Trophoblast cell (in vitro differentiated cells and primary cell): ENCODE results near the gene FEV.

Experiments
- DNase-seq, 2 donors: peaks; one replicate each; pipeline ENCODE4 v3.0.0-alpha.2; 2016
- H2AFZ ChIP-seq: 2 replicates; pipeline ENCODE4 v1.6.1; 2013; ENCODE audit warnings: low read length, moderate library complexity, mild to moderate bottlenecking; ENCODE audit not compliant: insufficient read depth, poor library complexity
- H2AK5ac ChIP-seq: 2 replicates; pipeline ENCODE4 v1.6.1; 2013; ENCODE audit warnings: mild to moderate bottlenecking, low read length
- H2BK120ac ChIP-seq: 2 replicates; pipeline ENCODE4 v1.6.1; 2013; ENCODE audit warnings: low read length, mild to moderate bottlenecking, moderate library complexity; ENCODE audit not compliant: insufficient read depth, poor library complexity
- H2BK12ac ChIP-seq: 2 replicates; pipeline ENCODE4 v1.6.1; 2013; ENCODE audit warnings: mild to moderate bottlenecking, low read length, moderate library complexity
- H2BK5ac ChIP-seq: 2 replicates; pipeline ENCODE4 v1.6.1; 2013; ENCODE audit warnings: low read length, low read depth, moderate library complexity, mild to moderate bottlenecking; ENCODE audit not compliant: poor library complexity
- H3K14ac ChIP-seq: 2 replicates; pipeline ENCODE4 v1.6.1; 2013; ENCODE audit warnings: mild to moderate bottlenecking, low read length
- H3K18ac ChIP-seq: 2 replicates; pipeline ENCODE4 v1.6.1; 2013; ENCODE audit warnings: mild to moderate bottlenecking, low read length
- H3K23ac ChIP-seq: 2 replicates; pipeline ENCODE4 v1.6.1; 2013; ENCODE audit warnings: low read length
- H3K27ac ChIP-seq: 2 replicates; pipeline ENCODE4 v1.5.1; 2013; ENCODE audit warnings: low read depth, mild to moderate bottlenecking, inconsistent platforms, low read length, moderate library complexity
- H3K27me3 ChIP-seq: 2 replicates; pipeline ENCODE4 v1.6.1; 2013; ENCODE audit warnings: inconsistent platforms, mild to moderate bottlenecking, low read length, moderate library complexity; ENCODE audit not compliant: insufficient read depth
- H3K36me3 ChIP-seq, 2 experiments: 1 replicate in 1 of 2; 2 replicates in 1 of 2; pipeline ENCODE4 v1.6.1; 2013; ENCODE audit warnings: low read length in 2 of 2, mild to moderate bottlenecking in 2 of 2, moderate library complexity in 1 of 2; ENCODE audit not compliant: insufficient read depth in 2 of 2, control insufficient read depth in 1 of 2
- H3K4ac ChIP-seq: 2 replicates; pipeline ENCODE4 v1.6.1; 2013; ENCODE audit warnings: low read depth, mild to moderate bottlenecking, low read length, moderate library complexity
- H3K4me1 ChIP-seq, 2 experiments: 1 replicate in 1 of 2; 2 replicates in 1 of 2; pipeline ENCODE4 v1.6.1; 2013; ENCODE audit warnings: low read length in 2 of 2, mild to moderate bottlenecking in 2 of 2, moderate library complexity in 1 of 2; ENCODE audit not compliant: insufficient read depth in 2 of 2, control insufficient read depth in 1 of 2
- H3K4me2 ChIP-seq: 2 replicates; pipeline ENCODE4 v1.6.1; 2013; ENCODE audit warnings: inconsistent platforms, mild to moderate bottlenecking, low read length, moderate library complexity
- H3K4me3 ChIP-seq: 2 replicates; pipeline ENCODE4 v1.5.1; 2013; ENCODE audit warnings: mild to moderate bottlenecking, low read depth, low read length, inconsistent platforms
- H3K79me1 ChIP-seq: one replicate; pipeline ENCODE4 v1.6.1; 2013; ENCODE audit warnings: low read length
- H3K79me2 ChIP-seq: 2 replicates; pipeline ENCODE4 v1.6.1; 2013; ENCODE audit warnings: low read length, mild to moderate bottlenecking; ENCODE audit not compliant: control insufficient read depth, insufficient read depth, poor library complexity
- H3K9ac ChIP-seq: 2 replicates; pipeline ENCODE4 v1.6.1; 2013; ENCODE audit warnings: mild to moderate bottlenecking, low read length
- H3K9me3 ChIP-seq: 2 replicates; pipeline ENCODE4 v1.6.1; 2013; ENCODE audit warnings: low read depth, mild to moderate bottlenecking, control low read depth, inconsistent platforms, low read length; ENCODE audit not compliant: insufficient read depth
- H4K12ac ChIP-seq: 2 replicates; pipeline ENCODE4 v1.6.1; 2013; ENCODE audit warnings: low read depth, mild to moderate bottlenecking, low read length, moderate library complexity
- H4K8ac ChIP-seq: 2 replicates; pipeline ENCODE4 v1.6.1; 2013; ENCODE audit warnings: low read depth, mild to moderate bottlenecking, low read length, moderate library complexity
- H4K91ac ChIP-seq: one replicate; pipeline ENCODE4 v1.6.1; 2013; ENCODE audit warnings: low read depth, mild to moderate bottlenecking, low read length, moderate library complexity
- WGBS: extraction: QIAGEN DNeasy Blood & Tissue Kit; methylation state at CpG from one replicate; pipeline ENCODE4 v1.1.7; 2013; ENCODE audit warnings: missing lambda C conversion rate; ENCODE audit not compliant: insufficient read length, insufficient coverage; ENCODE audit errors: extremely low coverage; 5-methylcytosine and 5-hydroxymethylcytosine counted together

The FEV gene

GRCh38 chr2:218970894-218971293, 14.1 kb downstream of the FEV start:
- Histone ChIP-seq H3K79me1 (no peaks in the 10 kb centered on the region), H2AFZ (no peak overlapping the region), H3K4ac (no peak overlapping the region), H3K23ac (no peak overlapping the region), H3K18ac (no peak overlapping the region), H3K27me3 (peaks cover 10% of the 10 kb centered on the region), H2BK12ac (no peak overlapping the region), H2BK5ac (no peak overlapping the region), H4K12ac (no peak overlapping the region), H3K9me3 (peaks cover 2% of the 10 kb centered on the region), H3K4me2 (no peak overlapping the region), H2AK5ac (no peak overlapping the region), H3K36me3 (no peaks in the 10 kb centered on the region), H4K8ac (no peak overlapping the region), H4K91ac (no peak overlapping the region), H2BK120ac (no peak overlapping the region), H3K9ac (peak overlapping the region; percentile 78), H3K27ac (no peak overlapping the region), H3K14ac (no peak overlapping the region), H3K4me1 (no peaks in the 10 kb centered on the region), H3K4me3 (peak overlapping the region; percentile 52), H3K79me2 (no peaks in the 10 kb centered on the region)
- WGBS: no CpG with 5 or more reads among the region's 1 CpG
- no peak for DNase-seq

GRCh38 chr2:218964041-218964771, 20.8 kb downstream of the FEV start:
- Histone ChIP-seq H4K91ac (no peak overlapping the region), H3K79me2 (no peaks in the 10 kb centered on the region), H3K27me3 (peaks cover 27% of the 10 kb centered on the region), H4K12ac (no peak overlapping the region), H2BK12ac (no peak overlapping the region), H3K27ac (no peak overlapping the region), H2BK120ac (no peak overlapping the region), H3K4ac (no peak overlapping the region), H3K4me1 (peaks cover 4 to 8% of the 10 kb centered on the region in 2 experiments), H3K23ac (no peak overlapping the region), H2AFZ (no peak overlapping the region), H2BK5ac (no peak overlapping the region), H4K8ac (no peak overlapping the region), H3K9me3 (peaks cover 4% of the 10 kb centered on the region), H3K79me1 (no peaks in the 10 kb centered on the region), H3K18ac (no peak overlapping the region), H3K9ac (no peak overlapping the region), H2AK5ac (no peak overlapping the region), H3K4me2 (no peak overlapping the region), H3K36me3 (no peaks in the 10 kb centered on the region), H3K14ac (no peak overlapping the region), H3K4me3 (no peak overlapping the region)
- no peak for DNase-seq
- no CpG with 5 or more reads among the region's 5 CpGs for WGBS

GRCh38 chr2:218963601-218964000, 21.4 kb downstream of the FEV start:
- DNase-seq: no peak
- Histone ChIP-seq H2BK120ac (no peak overlapping the region), H2AFZ (no peak overlapping the region), H3K9ac (no peak overlapping the region), H3K4me1 (peaks cover 7 to 12% of the 10 kb centered on the region in 2 experiments), H3K14ac (no peak overlapping the region), H3K27me3 (peaks cover 33% of the 10 kb centered on the region), H3K79me2 (no peaks in the 10 kb centered on the region), H4K12ac (no peak overlapping the region), H3K9me3 (peaks cover 5% of the 10 kb centered on the region), H2BK5ac (no peak overlapping the region), H3K4ac (no peak overlapping the region), H3K27ac (no peak overlapping the region), H3K36me3 (no peaks in the 10 kb centered on the region), H3K18ac (no peak overlapping the region), H3K4me2 (peak overlapping the region; percentile 65), H2AK5ac (no peak overlapping the region), H2BK12ac (no peak overlapping the region), H4K91ac (no peak overlapping the region), H3K4me3 (no peak overlapping the region), H4K8ac (no peak overlapping the region), H3K79me1 (no peaks in the 10 kb centered on the region), H3K23ac (no peak overlapping the region)
- WGBS: no CpG with 5 or more reads among the region's 5 CpGs

- H3K4me1 ChIP-seq: peaks cover 7 to 12% of the 10 kb centered on the region in 2 experiments
- no peaks in the 10 kb centered on the region for H3K36me3 ChIP-seq
- no peak overlapping the region for H2AK5ac ChIP-seq
- H3K23ac ChIP-seq: no peak overlapping the region
- no peak overlapping the region for H3K4ac ChIP-seq
- no peak overlapping the region for H3K27ac ChIP-seq
- no peaks in the 10 kb centered on the region for H3K79me1 ChIP-seq
- no peak overlapping the region for H2AFZ ChIP-seq
- WGBS: no CpG with 5 or more reads among the region's 42 CpGs
- H3K27me3 ChIP-seq: peaks cover 37% of the 10 kb centered on the region
- no peak overlapping the region for H2BK12ac ChIP-seq
- H3K14ac ChIP-seq: no peak overlapping the region
- H2BK5ac ChIP-seq: no peak overlapping the region
- H3K4me3 ChIP-seq: peak overlapping the region; percentile 8
- peak; percentile 27 to 66 for DNase-seq
- H2BK120ac ChIP-seq: no peak overlapping the region
- no peak overlapping the region for H3K18ac ChIP-seq
- H3K79me2 ChIP-seq: no peaks in the 10 kb centered on the region
- H3K9ac ChIP-seq: no peak overlapping the region
- H3K9me3 ChIP-seq: peaks cover 9% of the 10 kb centered on the region
- no peak overlapping the region for H4K91ac ChIP-seq
- H3K4me2 ChIP-seq: peak overlapping the region; percentile 65
- H4K12ac ChIP-seq: no peak overlapping the region
- no peak overlapping the region for H4K8ac ChIP-seq
Measured at GRCh38 chr2:218962859-218963492, 22.0 kb downstream of the FEV start.
